Epithelial cell of proximal tubule (primary cell): Measurements from ENCODE around the gene SPOCK3. TPM values are rescaled to one million over a fixed set of nuclear protein-coding genes. Genes with fewer than 3 reads are reported as not detected.

Experiments
- DNase-seq: peaks from one replicate; pipeline ENCODE4 v3.0.0-alpha.2; 2011; ENCODE audit warnings: low read depth
- H3K4me3 ChIP-seq: 2 replicates; pipeline ENCODE4 v1.5.1; 2011; ENCODE audit warnings: low read depth, mild to moderate bottlenecking, low read length
- CTCF ChIP-seq: conservative IDR thresholded peaks from 2 replicates; pipeline ENCODE4 v1.5.1; 2012; ENCODE audit warnings: low read depth, mild to moderate bottlenecking, low read length
- total RNA-seq: library from RNA; depleted of rRNA; stranded (reverse); fragments of >200 nt; gene quantifications from 2 replicates; pipeline ENCODE4 v1.2.3, GENCODE V29; 2015

The SPOCK3 gene
- total RNA-seq, 1 donor from 2014 or later = 0.06 TPM

GRCh38 chr4:166846939-166847338 is 387.4 kb downstream of the SPOCK3 start:
- H3K4me3 ChIP-seq = no peak overlapping the region
- DNase-seq = no peak
- TF ChIP-seq CTCF = no peak

- no peak overlapping the region for H3K4me3 ChIP-seq
- no peak for TF ChIP-seq CTCF
- DNase-seq = no peak
Observed at GRCh38 chr4:166842795-166843261, 391.5 kb downstream of the SPOCK3 start.

DNA sequence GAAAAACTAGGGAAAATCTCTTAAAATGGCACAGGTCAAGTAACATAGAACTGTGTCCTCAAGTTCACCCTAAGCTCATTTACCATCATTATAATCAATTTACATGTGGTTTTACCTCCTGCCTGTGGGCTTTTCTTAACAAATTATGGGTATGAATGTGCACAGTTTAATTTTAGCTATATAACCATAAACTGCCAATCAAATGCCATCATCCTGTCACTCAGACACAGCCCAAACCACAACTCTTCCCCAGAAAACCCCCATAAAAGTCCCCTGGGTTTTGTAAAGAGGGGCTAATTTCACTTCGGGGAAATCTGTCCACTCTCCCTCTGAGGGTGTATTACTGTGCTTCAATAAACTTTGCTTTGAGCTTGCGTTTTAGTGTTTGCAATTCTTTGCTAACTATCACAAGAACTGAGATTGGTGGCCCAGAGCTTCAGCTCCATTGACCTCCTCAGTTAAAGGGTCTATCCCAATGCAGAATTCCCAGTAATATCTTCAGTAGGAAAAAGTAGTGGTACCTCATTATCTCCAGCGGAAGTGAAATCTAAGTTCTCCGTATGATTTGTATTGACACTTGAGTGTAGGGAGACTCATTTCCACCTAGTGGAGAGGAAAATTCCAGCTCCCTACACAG is 394.6 kb downstream of the SPOCK3 start:
- no peak for DNase-seq
- no peak for TF ChIP-seq CTCF
- H3K4me3 ChIP-seq = no peak overlapping the region

- no peak for TF ChIP-seq CTCF
- H3K4me3 ChIP-seq = no peak overlapping the region
- DNase-seq = no peak
Observed at GRCh38 chr4:166838975-166839614, 395.2 kb downstream of the SPOCK3 start.

- H3K4me3 ChIP-seq = no peak overlapping the region
- TF ChIP-seq CTCF = no peak
- DNase-seq = no peak
Observed at GRCh38 chr4:166836865-166837264, 397.4 kb downstream of the SPOCK3 start.

DNA sequence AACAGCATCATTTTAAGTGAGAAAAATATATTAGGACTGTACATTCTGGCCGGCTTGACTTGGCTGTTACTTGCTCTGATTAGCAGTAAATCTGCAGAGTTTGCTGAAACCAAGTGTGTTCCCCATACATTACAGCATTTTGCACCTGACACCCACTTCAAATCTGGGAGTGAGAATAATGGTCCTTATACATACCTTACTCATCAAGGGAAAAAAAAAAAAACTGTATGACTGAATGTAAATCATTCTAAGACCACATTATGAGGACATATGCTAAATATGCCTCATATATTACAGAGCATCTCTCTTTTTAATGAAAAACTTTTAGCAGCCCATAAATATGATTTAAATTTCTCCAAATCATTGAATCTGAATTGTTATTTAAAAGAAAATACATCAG is 406.7 kb downstream of the SPOCK3 start:
- no peak for TF ChIP-seq CTCF
- no peak overlapping the region for H3K4me3 ChIP-seq
- DNase-seq = no peak

DNA sequence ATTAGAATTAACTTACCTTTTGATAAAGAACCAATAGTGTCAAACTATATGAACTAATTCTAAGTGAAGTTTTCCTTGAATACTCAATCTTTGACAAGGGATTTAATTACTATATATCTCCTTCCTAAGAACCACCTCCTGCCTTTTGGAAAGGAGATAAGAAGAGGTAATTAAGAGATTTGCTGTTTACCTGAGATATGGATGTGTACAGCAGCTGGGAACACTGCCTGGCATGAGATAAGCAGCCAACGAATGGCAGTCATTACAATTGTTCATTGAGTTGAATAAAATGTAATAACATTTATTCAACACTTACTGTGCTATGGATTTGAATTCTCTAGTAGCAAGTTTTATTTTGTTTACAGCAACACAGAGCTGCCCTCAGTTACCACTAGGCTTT is 407.1 kb downstream of the SPOCK3 start:
- DNase-seq = no peak
- TF ChIP-seq CTCF = no peak
- H3K4me3 ChIP-seq = no peak overlapping the region
